HUDEP-2 (cell line): ENCODE data around the gene SETD3.

Experiments used
- DNase-seq, 76 experiments: peaks; one replicate each; lab custom pipeline; 2025; ENCODE audit not compliant: unreplicated experiment in 76 of 76; lab: John Stamatoyannopoulos, UW

Gene SETD3

GRCh38 chr14:99516871-99517642 lies 36.4 kb upstream of the SETD3 start:
- DNase-seq, result no peak

GRCh38 chr14:99516156-99516870 lies 35.7 kb upstream of the SETD3 start:
- DNase-seq, result no peak

GRCh38 chr14:99515301-99516155 lies 34.9 kb upstream of the SETD3 start:
- no peak for DNase-seq

GRCh38 chr14:99514552-99515300 lies 34.1 kb upstream of the SETD3 start:
- no peak for DNase-seq

GRCh38 chr14:99513946-99514551 lies 33.4 kb upstream of the SETD3 start:
- no peak for DNase-seq

GRCh38 chr14:99513183-99513694 lies 32.6 kb upstream of the SETD3 start:
- DNase-seq, result no peak

GRCh38 chr14:99512571-99513182 lies 32.0 kb upstream of the SETD3 start:
- no peak for DNase-seq

GRCh38 chr14:99512110-99512449 lies 31.4 kb upstream of the SETD3 start:
- no peak for DNase-seq

GRCh38 chr14:99511421-99512109 lies 30.9 kb upstream of the SETD3 start:
- no peak for DNase-seq

GRCh38 chr14:99510556-99511139 lies 30.0 kb upstream of the SETD3 start:
- DNase-seq, result no peak

GRCh38 chr14:99509871-99510555 lies 29.4 kb upstream of the SETD3 start:
- no peak for DNase-seq

- no peak for DNase-seq
Measured at GRCh38 chr14:99508896-99509629, 28.4 kb upstream of the SETD3 start.

- no peak for DNase-seq
Measured at GRCh38 chr14:99507860-99508640, 27.4 kb upstream of the SETD3 start.

GRCh38 chr14:99506276-99506675 lies 25.6 kb upstream of the SETD3 start:
- DNase-seq, result no peak

GRCh38 chr14:99505089-99505488 lies 24.4 kb upstream of the SETD3 start:
- DNase-seq, result no peak

- no peak for DNase-seq
Measured at GRCh38 chr14:99503848-99504453, 23.3 kb upstream of the SETD3 start.
